Osteocyte (in vitro differentiated cells): ENCODE measurements around the gene GPSM3. TPM values are rescaled to one million over a fixed set of nuclear protein-coding genes. Genes with fewer than 3 reads are reported as not detected.
"Not testable (repeated sequence)": the region's sequence is repeated elsewhere in the genome, so short reads cannot be mapped to it uniquely, and the experiment has no call there.

Source experiments
- DNase-seq: peaks from one replicate; pipeline ENCODE4 v3.0.0; 2021; ENCODE audit warnings: mixed read lengths; ENCODE audit not compliant: unreplicated experiment; ENCODE audit errors: extremely low spot score
- H3K27ac Mint-ChIP-seq: one replicate; pipeline ENCODE4 v1.8.0; 2021; ENCODE audit warnings: mild to moderate bottlenecking, mixed read lengths; ENCODE audit not compliant: unreplicated experiment
- H3K27me3 Mint-ChIP-seq: one replicate; pipeline ENCODE4 v1.8.0; 2021; ENCODE audit warnings: mixed read lengths; ENCODE audit not compliant: unreplicated experiment
- H3K36me3 Mint-ChIP-seq: one replicate; pipeline ENCODE4 v1.8.0; 2021; ENCODE audit warnings: mixed read lengths; ENCODE audit not compliant: unreplicated experiment
- H3K4me1 Mint-ChIP-seq: one replicate; pipeline ENCODE4 v1.8.0; 2021; ENCODE audit warnings: mixed read lengths; ENCODE audit not compliant: unreplicated experiment
- H3K4me3 Mint-ChIP-seq: one replicate; pipeline ENCODE4 v1.8.0; 2021; ENCODE audit warnings: mild to moderate bottlenecking, moderate library complexity, mixed read lengths; ENCODE audit not compliant: unreplicated experiment
- H3K9me3 Mint-ChIP-seq: one replicate; pipeline ENCODE4 v1.8.0; 2021; ENCODE audit warnings: mixed read lengths; ENCODE audit not compliant: unreplicated experiment
- total RNA-seq: library from RNA; stranded (reverse); gene quantifications from 2 replicates; pipeline ENCODE4 v1.2.1, GENCODE V29; 2021
- TF ChIP-seq, protein P1 (sequence below): fragments of 200-600 bp; sonication (generic); IDR thresholded peaks from 2 replicates; pipeline ENCODE4 v1.5.0; 2021; ENCODE audit warnings: antibody characterized with exemption, mild to moderate bottlenecking, moderate library complexity

GPSM3 gene
- total RNA-seq, 1 donor from 2014 or later = 7.5 TPM

DNA sequence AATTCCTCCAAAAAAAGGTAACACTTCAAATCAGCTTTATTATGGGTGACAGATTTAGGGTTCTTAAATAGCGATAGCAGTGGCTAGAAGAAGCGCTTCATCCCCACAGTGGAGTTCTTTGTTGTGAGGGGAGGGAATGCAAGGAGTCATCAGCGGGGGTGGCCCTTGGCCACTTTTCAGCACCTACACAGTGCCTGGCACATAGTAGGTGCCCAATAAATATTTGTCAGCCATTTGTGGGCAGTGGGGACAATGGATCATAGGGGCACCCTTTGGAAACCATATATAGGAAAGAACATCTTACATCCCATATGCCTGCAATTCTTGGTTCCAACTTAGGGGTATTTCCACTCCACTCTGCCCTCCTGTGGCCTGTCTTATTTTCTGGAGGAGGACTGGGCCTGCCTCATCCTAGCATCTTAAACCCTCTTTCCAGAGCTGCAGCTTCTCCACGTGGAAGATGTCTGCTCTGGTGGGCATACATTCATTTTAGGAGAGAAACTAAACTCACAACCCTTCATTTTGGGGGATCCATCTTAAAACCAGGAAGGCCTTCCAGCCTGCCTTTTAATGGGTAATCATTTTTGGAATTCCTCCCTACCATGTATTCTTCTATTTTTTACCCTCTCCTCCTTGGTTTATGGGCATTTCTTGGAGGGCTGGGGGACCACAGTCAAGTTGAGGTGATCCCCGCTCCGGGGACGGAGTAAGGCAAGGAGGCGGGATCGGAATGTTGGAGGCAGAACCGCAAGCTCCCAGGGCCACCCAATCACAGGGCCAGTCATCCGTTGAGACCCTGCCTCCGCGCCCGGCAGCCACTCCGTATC, 2.6 kb upstream of the GPSM3 start:
- H3K27me3 Mint-ChIP-seq = no peaks in the 10 kb centered on the region
- no peak for DNase-seq
- TF ChIP-seq, protein P1, sequence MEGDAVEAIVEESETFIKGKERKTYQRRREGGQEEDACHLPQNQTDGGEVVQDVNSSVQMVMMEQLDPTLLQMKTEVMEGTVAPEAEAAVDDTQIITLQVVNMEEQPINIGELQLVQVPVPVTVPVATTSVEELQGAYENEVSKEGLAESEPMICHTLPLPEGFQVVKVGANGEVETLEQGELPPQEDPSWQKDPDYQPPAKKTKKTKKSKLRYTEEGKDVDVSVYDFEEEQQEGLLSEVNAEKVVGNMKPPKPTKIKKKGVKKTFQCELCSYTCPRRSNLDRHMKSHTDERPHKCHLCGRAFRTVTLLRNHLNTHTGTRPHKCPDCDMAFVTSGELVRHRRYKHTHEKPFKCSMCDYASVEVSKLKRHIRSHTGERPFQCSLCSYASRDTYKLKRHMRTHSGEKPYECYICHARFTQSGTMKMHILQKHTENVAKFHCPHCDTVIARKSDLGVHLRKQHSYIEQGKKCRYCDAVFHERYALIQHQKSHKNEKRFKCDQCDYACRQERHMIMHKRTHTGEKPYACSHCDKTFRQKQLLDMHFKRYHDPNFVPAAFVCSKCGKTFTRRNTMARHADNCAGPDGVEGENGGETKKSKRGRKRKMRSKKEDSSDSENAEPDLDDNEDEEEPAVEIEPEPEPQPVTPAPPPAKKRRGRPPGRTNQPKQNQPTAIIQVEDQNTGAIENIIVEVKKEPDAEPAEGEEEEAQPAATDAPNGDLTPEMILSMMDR = peak; percentile 64
- peaks cover 43% of the 10 kb centered on the region for H3K4me1 Mint-ChIP-seq
- peak overlapping the region; percentile 98 for H3K27ac Mint-ChIP-seq
- no peaks in the 10 kb centered on the region for H3K9me3 Mint-ChIP-seq
- H3K36me3 Mint-ChIP-seq = no peaks in the 10 kb centered on the region
- peak overlapping the region; percentile 77 for H3K4me3 Mint-ChIP-seq

DNA sequence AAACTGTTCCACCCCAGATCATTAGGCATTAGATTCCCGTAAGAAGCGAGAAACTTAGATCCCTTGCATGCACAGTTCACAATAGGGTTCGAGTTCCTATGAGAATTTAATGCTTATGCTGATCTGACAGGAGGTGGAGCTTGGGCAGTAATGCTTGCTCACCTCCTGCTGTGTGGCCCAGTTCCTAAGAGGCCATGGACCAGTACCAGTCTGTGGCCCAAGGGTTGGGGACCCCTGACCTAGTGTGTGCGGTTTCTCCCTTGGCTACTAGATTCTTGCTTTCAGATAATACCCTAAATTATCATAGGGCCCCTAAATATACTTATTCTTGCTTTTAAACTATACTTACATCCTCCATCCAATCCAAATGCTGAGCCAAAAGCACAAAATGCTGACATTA, 1.9 kb upstream of the GPSM3 start:
- Mint-ChIP-seq H3K27me3 (no peaks in the 10 kb centered on the region), H3K36me3 (no peaks in the 10 kb centered on the region), H3K27ac (peak overlapping the region; percentile 98), H3K4me3 (no peak overlapping the region), H3K9me3 (no peaks in the 10 kb centered on the region), H3K4me1 (peaks cover 43% of the 10 kb centered on the region)
- DNase-seq = no peak
- TF ChIP-seq, protein P1 = no peak

DNA sequence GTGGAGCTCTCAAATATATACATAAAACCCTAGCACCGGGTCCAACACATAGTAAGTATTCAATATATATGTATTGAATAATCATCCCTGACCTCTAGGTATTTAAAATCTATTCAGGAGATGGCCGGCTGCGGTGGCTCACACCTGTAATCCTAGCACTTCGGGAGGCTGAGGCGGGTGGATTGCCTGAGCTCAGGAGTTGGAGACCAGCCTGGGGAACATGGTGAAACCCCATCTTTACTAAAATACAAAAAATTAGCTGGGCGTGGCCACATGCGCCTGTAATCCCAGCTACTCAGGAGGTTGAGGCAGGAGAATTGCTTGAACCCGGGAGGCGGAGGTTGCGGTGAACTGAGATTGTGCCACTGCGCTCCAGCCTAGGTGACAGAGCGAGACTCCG, 653 bp upstream of the GPSM3 start:
- H3K36me3 Mint-ChIP-seq, DNase-seq, H3K27me3 Mint-ChIP-seq, H3K4me3 Mint-ChIP-seq, H3K9me3 Mint-ChIP-seq: not testable (repeated sequence)
- peak overlapping the region; percentile 90 for H3K27ac Mint-ChIP-seq
- H3K4me1 Mint-ChIP-seq = peaks cover 56% of the 10 kb centered on the region

DNA sequence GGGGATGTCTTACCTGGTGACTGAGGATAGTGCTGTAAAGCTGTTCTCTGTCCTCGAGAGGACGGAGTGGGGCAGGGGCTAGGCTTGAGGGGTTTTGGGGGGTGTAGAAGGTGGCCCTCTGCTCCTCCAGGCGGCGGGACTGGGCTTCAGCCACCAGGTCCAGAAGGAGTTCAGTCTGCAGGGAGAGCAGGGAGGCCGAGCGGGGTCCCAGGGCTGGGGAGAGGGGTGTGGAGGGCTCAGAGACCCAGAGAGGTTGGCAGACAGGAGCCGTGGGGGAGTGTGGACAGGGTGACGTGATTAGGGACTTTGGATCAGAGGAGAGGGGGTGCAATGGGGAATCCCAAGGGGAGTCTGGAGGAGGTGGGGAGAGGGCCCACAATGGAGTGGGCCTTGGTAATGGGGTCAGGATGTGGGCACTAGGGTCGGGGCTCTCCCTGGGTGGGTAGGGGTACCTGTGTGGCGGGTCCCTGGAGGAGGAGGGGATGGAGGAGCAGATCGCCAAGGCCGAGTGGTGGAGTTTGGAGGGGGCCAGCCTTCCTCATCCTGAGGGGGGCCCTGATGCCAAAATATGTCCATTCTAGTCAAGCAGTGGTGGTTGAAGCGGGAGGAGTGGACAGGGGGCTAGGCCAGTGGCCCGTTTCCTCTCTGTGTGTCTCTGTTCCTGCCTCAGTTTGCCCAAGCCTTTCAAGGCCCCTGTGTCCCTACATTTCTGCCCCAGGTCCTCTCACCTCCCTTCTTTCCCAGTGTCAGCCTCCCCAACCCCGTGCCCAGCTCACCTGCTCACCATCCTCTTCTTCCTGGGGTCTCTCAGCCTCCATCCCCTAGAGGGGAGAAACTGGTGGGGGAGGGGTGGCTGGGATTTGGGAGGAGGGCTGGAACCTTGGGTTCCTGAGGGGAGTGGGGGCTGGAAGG, 491 bp downstream of the GPSM3 start:
- Mint-ChIP-seq H3K27ac (peak overlapping the region; percentile 90), H3K9me3 (no peaks in the 10 kb centered on the region), H3K36me3 (peaks cover 8% of the 10 kb centered on the region), H3K4me1 (peaks cover 58% of the 10 kb centered on the region), H3K27me3 (no peaks in the 10 kb centered on the region), H3K4me3 (peak overlapping the region; percentile 36)
- TF ChIP-seq, protein P1 = no peak
- no peak for DNase-seq

DNA sequence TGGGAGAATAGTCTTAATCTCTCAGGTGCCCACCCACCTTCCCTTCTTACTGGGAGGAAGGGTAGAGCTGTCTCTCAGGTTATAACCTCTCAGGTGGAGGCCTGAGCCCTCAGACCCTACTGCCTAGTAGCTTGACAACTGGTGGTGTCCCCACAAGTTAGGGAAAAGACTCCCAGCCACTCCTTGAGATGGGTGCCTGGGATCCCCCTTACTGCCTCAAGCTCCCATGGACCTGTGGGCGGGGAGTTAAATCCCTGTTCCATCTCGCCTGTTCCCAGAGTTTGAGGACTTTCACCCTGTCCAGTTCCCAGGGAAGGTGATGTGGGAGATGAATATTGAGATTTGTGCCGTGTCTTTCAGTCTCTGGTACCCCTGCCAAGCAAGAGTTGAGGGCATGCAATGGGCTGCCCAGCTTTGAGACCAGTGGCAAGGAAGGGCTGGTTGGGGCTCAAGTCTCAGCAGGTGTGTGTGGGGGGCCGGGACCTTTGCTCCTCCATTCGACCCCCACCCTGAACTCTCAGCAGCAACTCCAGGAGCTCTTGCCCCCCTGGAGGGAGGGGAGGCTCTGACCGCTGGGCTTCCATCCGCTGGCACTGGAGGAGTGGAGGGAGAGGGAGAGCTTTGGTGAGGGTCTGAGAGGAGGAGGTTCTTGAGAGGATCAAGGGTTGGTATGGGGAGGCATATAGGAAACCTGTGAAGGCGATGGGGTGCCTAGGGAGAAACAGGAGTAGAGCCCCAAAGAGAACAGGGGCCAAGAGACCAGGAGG, 1.3 kb downstream of the GPSM3 start:
- Mint-ChIP-seq H3K27me3 (no peaks in the 10 kb centered on the region), H3K27ac (peak overlapping the region; percentile 90), H3K9me3 (no peaks in the 10 kb centered on the region), H3K4me3 (peak overlapping the region; percentile 36), H3K36me3 (peaks cover 15% of the 10 kb centered on the region), H3K4me1 (peaks cover 59% of the 10 kb centered on the region)
- TF ChIP-seq, protein P1 = no peak
- DNase-seq = no peak
